ENCODE measurements around the gene DSCAM. TPM values are rescaled to one million over a fixed set of nuclear protein-coding genes. Genes with fewer than 3 reads are reported as not detected.

Gene DSCAM
- total and polyA plus RNA-seq, 10 of the 15 experiments (the other 5 are each of a cell fraction or from before 2014, with no cell fraction given), result not detected

DNA sequence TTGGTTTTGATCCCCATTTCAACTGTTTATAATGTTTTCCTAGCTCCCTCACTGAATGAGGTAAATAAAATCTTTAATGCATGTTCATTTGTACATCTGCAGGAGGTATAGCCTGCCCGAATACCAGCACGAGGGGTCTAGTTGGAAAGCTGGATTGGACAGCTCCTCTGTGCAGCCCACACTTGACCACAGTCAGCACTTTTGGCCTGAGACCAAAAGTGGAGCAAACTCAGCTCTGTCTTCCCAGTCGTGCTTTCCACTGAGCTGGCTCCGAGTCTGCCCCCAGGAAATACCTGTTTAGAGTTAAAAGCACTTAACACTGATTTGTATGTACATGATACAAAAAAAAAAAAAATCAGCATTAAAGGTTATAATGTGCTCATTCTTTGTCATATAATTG, 224.4 kb downstream of the DSCAM start (continued):
- TF ChIP-seq, protein P1, sequence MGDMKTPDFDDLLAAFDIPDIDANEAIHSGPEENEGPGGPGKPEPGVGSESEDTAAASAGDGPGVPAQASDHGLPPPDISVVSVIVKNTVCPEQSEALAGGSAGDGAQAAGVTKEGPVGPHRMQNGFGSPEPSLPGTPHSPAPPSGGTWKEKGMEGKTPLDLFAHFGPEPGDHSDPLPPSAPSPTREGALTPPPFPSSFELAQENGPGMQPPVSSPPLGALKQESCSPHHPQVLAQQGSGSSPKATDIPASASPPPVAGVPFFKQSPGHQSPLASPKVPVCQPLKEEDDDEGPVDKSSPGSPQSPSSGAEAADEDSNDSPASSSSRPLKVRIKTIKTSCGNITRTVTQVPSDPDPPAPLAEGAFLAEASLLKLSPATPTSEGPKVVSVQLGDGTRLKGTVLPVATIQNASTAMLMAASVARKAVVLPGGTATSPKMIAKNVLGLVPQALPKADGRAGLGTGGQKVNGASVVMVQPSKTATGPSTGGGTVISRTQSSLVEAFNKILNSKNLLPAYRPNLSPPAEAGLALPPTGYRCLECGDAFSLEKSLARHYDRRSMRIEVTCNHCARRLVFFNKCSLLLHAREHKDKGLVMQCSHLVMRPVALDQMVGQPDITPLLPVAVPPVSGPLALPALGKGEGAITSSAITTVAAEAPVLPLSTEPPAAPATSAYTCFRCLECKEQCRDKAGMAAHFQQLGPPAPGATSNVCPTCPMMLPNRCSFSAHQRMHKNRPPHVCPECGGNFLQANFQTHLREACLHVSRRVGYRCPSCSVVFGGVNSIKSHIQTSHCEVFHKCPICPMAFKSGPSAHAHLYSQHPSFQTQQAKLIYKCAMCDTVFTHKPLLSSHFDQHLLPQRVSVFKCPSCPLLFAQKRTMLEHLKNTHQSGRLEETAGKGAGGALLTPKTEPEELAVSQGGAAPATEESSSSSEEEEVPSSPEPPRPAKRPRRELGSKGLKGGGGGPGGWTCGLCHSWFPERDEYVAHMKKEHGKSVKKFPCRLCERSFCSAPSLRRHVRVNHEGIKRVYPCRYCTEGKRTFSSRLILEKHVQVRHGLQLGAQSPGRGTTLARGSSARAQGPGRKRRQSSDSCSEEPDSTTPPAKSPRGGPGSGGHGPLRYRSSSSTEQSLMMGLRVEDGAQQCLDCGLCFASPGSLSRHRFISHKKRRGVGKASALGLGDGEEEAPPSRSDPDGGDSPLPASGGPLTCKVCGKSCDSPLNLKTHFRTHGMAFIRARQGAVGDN (IDR thresholded peaks at IDR 0.05), result no peak
- TF ChIP-seq, protein P2, sequence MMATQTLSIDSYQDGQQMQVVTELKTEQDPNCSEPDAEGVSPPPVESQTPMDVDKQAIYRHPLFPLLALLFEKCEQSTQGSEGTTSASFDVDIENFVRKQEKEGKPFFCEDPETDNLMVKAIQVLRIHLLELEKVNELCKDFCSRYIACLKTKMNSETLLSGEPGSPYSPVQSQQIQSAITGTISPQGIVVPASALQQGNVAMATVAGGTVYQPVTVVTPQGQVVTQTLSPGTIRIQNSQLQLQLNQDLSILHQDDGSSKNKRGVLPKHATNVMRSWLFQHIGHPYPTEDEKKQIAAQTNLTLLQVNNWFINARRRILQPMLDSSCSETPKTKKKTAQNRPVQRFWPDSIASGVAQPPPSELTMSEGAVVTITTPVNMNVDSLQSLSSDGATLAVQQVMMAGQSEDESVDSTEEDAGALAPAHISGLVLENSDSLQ (IDR thresholded peaks at IDR 0.05), result no peak
- TF ChIP-seq TCF7 (IDR thresholded peaks at IDR 0.05; ENCODE audit: borderline replicate concordance), result no peak
- TF ChIP-seq CTCF (IDR thresholded peaks at IDR 0.05 in 2 of 3, conservative IDR thresholded peaks at IDR 0.05 in 1 of 3; ENCODE audit: control insufficient read depth in 2 of 3, extremely low read depth in 1 of 3, insufficient read depth in 1 of 3, low read depth in 3 of 3, low read length in 3 of 3), result no peak
- TF ChIP-seq MEF2B (IDR thresholded peaks at IDR 0.05; ENCODE audit: partially characterized antibody, poor library complexity, severe bottlenecking), result no peak
- no peak for TF ChIP-seq ELK1 (IDR thresholded peaks at IDR 0.05; ENCODE audit: low read depth, low read length)

Data from GM12878 (cell line).